ENCODE measurements around the gene RNF111. TPM values are rescaled to one million over a fixed set of nuclear protein-coding genes. Genes with fewer than 3 reads are reported as not detected.

Gene RNF111
- total and polyA plus RNA-seq, 2 of the 13 experiments (the other 11 are each of a cell fraction or from before 2014, with no cell fraction given) = 12.1 to 23.1 TPM

DNA sequence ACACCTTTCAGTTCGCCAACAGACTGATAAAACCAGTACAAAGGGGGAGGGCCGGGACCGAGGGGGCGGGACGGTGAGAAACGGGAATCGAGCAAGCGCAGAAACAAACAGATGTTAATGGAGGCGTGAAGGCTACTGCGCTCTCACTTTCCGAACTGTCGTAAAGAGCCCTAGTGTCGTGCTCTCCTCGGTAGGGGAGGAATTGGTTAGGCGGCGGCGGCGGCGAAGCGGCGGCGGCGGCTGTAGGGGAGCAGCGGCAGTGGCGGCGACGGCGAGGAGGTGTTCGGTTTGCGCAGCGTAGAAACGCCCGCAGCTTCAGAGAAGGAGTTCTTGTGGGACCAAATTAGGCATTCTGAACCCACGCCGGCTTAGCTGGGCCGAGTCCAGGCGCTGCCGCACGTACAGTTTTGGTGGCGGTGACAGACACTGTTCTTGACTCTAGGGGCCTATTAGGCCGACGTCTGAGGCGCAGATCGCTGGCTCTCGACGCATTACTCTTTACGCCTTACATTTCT lies at the start of gene RNF111 (continued):
- TF ChIP-seq KMT2A (CRISPR knock-in tag; IDR thresholded peaks at IDR 0.05) (no peak; the same call in 1 of the 2 replicates), MED1 (CRISPR knock-in tag; IDR thresholded peaks at IDR 0.05) (no peak), SMARCC2 (IDR thresholded peaks at IDR 0.05) (no peak), ZNF569 (CRISPR knock-in tag; IDR thresholded peaks at IDR 0.05; ENCODE audit: borderline replicate concordance) (no peak), ZNF780A (CRISPR knock-in tag; IDR thresholded peaks at IDR 0.05) (no peak), FOXA3 (CRISPR knock-in tag; IDR thresholded peaks at IDR 0.05) (no peak), EHMT2 (IDR thresholded peaks at IDR 0.05; ENCODE audit: borderline replicate concordance, low read depth, low read length) (no peak), ELF4 (CRISPR knock-in tag; IDR thresholded peaks at IDR 0.05; ENCODE audit: borderline replicate concordance) (no peak), ZNF282 (IDR thresholded peaks at IDR 0.05; ENCODE audit: partially characterized antibody) (no peak), ZNF546 (CRISPR knock-in tag; conservative IDR thresholded peaks at IDR 0.05) (0 out of 2 replicates have a peak, but pooled peaks have one; percentile 41), SRF (IDR thresholded peaks at IDR 0.05; ENCODE audit: low read depth, low read length) (no peak), NCOR1 (IDR thresholded peaks at IDR 0.05; ENCODE audit: borderline replicate concordance, low read length) (no peak)
- TF ChIP-seq, protein P1, sequence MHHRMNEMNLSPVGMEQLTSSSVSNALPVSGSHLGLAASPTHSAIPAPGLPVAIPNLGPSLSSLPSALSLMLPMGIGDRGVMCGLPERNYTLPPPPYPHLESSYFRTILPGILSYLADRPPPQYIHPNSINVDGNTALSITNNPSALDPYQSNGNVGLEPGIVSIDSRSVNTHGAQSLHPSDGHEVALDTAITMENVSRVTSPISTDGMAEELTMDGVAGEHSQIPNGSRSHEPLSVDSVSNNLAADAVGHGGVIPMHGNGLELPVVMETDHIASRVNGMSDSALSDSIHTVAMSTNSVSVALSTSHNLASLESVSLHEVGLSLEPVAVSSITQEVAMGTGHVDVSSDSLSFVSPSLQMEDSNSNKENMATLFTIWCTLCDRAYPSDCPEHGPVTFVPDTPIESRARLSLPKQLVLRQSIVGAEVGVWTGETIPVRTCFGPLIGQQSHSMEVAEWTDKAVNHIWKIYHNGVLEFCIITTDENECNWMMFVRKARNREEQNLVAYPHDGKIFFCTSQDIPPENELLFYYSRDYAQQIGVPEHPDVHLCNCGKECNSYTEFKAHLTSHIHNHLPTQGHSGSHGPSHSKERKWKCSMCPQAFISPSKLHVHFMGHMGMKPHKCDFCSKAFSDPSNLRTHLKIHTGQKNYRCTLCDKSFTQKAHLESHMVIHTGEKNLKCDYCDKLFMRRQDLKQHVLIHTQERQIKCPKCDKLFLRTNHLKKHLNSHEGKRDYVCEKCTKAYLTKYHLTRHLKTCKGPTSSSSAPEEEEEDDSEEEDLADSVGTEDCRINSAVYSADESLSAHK (CRISPR knock-in tag; IDR thresholded peaks at IDR 0.05; ENCODE audit: borderline replicate concordance) = 0 out of 2 replicates have a peak, but pooled peaks have one; percentile 12
- TF ChIP-seq, protein P2, sequence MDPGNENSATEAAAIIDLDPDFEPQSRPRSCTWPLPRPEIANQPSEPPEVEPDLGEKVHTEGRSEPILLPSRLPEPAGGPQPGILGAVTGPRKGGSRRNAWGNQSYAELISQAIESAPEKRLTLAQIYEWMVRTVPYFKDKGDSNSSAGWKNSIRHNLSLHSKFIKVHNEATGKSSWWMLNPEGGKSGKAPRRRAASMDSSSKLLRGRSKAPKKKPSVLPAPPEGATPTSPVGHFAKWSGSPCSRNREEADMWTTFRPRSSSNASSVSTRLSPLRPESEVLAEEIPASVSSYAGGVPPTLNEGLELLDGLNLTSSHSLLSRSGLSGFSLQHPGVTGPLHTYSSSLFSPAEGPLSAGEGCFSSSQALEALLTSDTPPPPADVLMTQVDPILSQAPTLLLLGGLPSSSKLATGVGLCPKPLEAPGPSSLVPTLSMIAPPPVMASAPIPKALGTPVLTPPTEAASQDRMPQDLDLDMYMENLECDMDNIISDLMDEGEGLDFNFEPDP (CRISPR knock-in tag; conservative IDR thresholded peaks at IDR 0.05) = no peak
- TF ChIP-seq, protein P3, sequence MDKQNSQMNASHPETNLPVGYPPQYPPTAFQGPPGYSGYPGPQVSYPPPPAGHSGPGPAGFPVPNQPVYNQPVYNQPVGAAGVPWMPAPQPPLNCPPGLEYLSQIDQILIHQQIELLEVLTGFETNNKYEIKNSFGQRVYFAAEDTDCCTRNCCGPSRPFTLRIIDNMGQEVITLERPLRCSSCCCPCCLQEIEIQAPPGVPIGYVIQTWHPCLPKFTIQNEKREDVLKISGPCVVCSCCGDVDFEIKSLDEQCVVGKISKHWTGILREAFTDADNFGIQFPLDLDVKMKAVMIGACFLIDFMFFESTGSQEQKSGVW (CRISPR knock-in tag; IDR thresholded peaks at IDR 0.05; ENCODE audit: borderline replicate concordance) = no peak; the same call in 1 of the 2 replicates
- TF ChIP-seq, protein P4, sequence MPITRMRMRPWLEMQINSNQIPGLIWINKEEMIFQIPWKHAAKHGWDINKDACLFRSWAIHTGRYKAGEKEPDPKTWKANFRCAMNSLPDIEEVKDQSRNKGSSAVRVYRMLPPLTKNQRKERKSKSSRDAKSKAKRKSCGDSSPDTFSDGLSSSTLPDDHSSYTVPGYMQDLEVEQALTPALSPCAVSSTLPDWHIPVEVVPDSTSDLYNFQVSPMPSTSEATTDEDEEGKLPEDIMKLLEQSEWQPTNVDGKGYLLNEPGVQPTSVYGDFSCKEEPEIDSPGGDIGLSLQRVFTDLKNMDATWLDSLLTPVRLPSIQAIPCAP (CRISPR knock-in tag; IDR thresholded peaks at IDR 0.05; ENCODE audit: low read depth) = 0 out of 2 replicates have a peak, but pooled peaks have one; percentile 44
- TF ChIP-seq, protein P5, sequence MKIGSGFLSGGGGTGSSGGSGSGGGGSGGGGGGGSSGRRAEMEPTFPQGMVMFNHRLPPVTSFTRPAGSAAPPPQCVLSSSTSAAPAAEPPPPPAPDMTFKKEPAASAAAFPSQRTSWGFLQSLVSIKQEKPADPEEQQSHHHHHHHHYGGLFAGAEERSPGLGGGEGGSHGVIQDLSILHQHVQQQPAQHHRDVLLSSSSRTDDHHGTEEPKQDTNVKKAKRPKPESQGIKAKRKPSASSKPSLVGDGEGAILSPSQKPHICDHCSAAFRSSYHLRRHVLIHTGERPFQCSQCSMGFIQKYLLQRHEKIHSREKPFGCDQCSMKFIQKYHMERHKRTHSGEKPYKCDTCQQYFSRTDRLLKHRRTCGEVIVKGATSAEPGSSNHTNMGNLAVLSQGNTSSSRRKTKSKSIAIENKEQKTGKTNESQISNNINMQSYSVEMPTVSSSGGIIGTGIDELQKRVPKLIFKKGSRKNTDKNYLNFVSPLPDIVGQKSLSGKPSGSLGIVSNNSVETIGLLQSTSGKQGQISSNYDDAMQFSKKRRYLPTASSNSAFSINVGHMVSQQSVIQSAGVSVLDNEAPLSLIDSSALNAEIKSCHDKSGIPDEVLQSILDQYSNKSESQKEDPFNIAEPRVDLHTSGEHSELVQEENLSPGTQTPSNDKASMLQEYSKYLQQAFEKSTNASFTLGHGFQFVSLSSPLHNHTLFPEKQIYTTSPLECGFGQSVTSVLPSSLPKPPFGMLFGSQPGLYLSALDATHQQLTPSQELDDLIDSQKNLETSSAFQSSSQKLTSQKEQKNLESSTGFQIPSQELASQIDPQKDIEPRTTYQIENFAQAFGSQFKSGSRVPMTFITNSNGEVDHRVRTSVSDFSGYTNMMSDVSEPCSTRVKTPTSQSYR (CRISPR knock-in tag; IDR thresholded peaks at IDR 0.05; ENCODE audit: borderline replicate concordance) = no peak
- TF ChIP-seq, protein P6, sequence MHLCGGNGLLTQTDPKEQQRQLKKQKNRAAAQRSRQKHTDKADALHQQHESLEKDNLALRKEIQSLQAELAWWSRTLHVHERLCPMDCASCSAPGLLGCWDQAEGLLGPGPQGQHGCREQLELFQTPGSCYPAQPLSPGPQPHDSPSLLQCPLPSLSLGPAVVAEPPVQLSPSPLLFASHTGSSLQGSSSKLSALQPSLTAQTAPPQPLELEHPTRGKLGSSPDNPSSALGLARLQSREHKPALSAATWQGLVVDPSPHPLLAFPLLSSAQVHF (CRISPR knock-in tag; IDR thresholded peaks at IDR 0.05) = no peak
- TF ChIP-seq, protein P7, sequence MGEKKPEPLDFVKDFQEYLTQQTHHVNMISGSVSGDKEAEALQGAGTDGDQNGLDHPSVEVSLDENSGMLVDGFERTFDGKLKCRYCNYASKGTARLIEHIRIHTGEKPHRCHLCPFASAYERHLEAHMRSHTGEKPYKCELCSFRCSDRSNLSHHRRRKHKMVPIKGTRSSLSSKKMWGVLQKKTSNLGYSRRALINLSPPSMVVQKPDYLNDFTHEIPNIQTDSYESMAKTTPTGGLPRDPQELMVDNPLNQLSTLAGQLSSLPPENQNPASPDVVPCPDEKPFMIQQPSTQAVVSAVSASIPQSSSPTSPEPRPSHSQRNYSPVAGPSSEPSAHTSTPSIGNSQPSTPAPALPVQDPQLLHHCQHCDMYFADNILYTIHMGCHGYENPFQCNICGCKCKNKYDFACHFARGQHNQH (CRISPR knock-in tag; IDR thresholded peaks at IDR 0.05) = no peak
